ENCODE results near the gene HCRTR1. TPM values are rescaled to one million over a fixed set of nuclear protein-coding genes. Genes with fewer than 3 reads are reported as not detected.
A peak's percentile ranks its signal among the peaks of the same experiment; 100 is the strongest.

Gene HCRTR1
- polyA plus RNA-seq, 1 donor, result 0.13 TPM

GRCh38 chr1:31598980-31599379 is 18.5 kb upstream of the HCRTR1 start:
- DNase-seq, result no peak

GRCh38 chr1:31600641-31601040 is 16.8 kb upstream of the HCRTR1 start:
- no peak for DNase-seq

- DNase-seq, result no peak
Observed at GRCh38 chr1:31602081-31602480, 15.4 kb upstream of the HCRTR1 start.

GRCh38 chr1:31605908-31606427 is 11.5 kb upstream of the HCRTR1 start:
- DNase-seq, result no peak

GRCh38 chr1:31607360-31607759 is 10.1 kb upstream of the HCRTR1 start:
- no peak for DNase-seq

- no peak for DNase-seq
Observed at GRCh38 chr1:31609514-31610118, 7.9 kb upstream of the HCRTR1 start.

- DNase-seq, result no peak
Observed at GRCh38 chr1:31614414-31615005, 3.0 kb upstream of the HCRTR1 start.

- no peak for DNase-seq
Observed at GRCh38 chr1:31615414-31615813, 2.1 kb upstream of the HCRTR1 start.

GRCh38 chr1:31615939-31616338 is 1.6 kb upstream of the HCRTR1 start:
- DNase-seq, result no peak

- DNase-seq, result peak; percentile 65
Observed at GRCh38 chr1:31617916-31618746, 642 bp downstream of the HCRTR1 start.

GRCh38 chr1:31618916-31619846 is 1.7 kb downstream of the HCRTR1 start:
- no peak for DNase-seq

- DNase-seq, result no peak
Observed at GRCh38 chr1:31620631-31621497, 3.4 kb downstream of the HCRTR1 start.

GRCh38 chr1:31621498-31621820 is 4.0 kb downstream of the HCRTR1 start:
- no peak for DNase-seq

GRCh38 chr1:31621847-31622730 is 4.6 kb downstream of the HCRTR1 start:
- DNase-seq, result no peak

GRCh38 chr1:31623365-31623764 is 5.9 kb downstream of the HCRTR1 start:
- no peak for DNase-seq

- no peak for DNase-seq
Observed at GRCh38 chr1:31624309-31624708, 6.8 kb downstream of the HCRTR1 start.

- DNase-seq, result no peak
Observed at GRCh38 chr1:31624731-31625514, 7.4 kb downstream of the HCRTR1 start.

GRCh38 chr1:31625561-31626222 is 8.2 kb downstream of the HCRTR1 start:
- DNase-seq, result no peak
